Astrocyte (in vitro differentiated cells and primary cell): Measurements from ENCODE around the gene BTBD2. TPM values are rescaled to one million over a fixed set of nuclear protein-coding genes. Genes with fewer than 3 reads are reported as not detected.

ENCODE experiments used
- DNase-seq: peaks from one replicate; pipeline ENCODE4 v3.0.0-alpha.2; 2010; ENCODE audit warnings: low read depth
- FAIRE-seq: peaks from 2 replicates; lab custom pipeline; 2011; peaks lifted over from hg19 to GRCh38; lab: Jason Lieb, UNC
- H2AFZ ChIP-seq: 2 replicates; pipeline ENCODE4 v1.6.0; 2012; ENCODE audit warnings: low read depth, low read length, inconsistent platforms
- H3K27ac ChIP-seq: 2 replicates; pipeline ENCODE4 v1.5.1; 2011; ENCODE audit warnings: low read depth, low read length, inconsistent platforms
- H3K27me3 ChIP-seq: 2 replicates; pipeline ENCODE4 v1.6.0; 2011; ENCODE audit warnings: low read length, inconsistent platforms; ENCODE audit not compliant: insufficient read depth
- H3K36me3 ChIP-seq: 2 replicates; pipeline ENCODE4 v1.5.1; 2011; ENCODE audit warnings: low read length, inconsistent platforms; ENCODE audit not compliant: insufficient read depth
- H3K4me1 ChIP-seq: 2 replicates; pipeline ENCODE4 v1.5.1; 2011; ENCODE audit warnings: low read length, inconsistent platforms; ENCODE audit not compliant: insufficient read depth
- H3K4me2 ChIP-seq: 2 replicates; pipeline ENCODE4 v1.6.0; 2012; ENCODE audit warnings: low read length, inconsistent platforms
- H3K4me3 ChIP-seq: 2 replicates; pipeline ENCODE4 v1.5.1; 2011; ENCODE audit warnings: low read depth, mild to moderate bottlenecking, low read length, inconsistent platforms; ENCODE audit not compliant: insufficient read depth
- H3K79me2 ChIP-seq: 2 replicates; pipeline ENCODE4 v1.6.0; 2012; ENCODE audit warnings: mild to moderate bottlenecking, low read length, inconsistent platforms; ENCODE audit not compliant: insufficient read depth
- H3K9ac ChIP-seq: 2 replicates; pipeline ENCODE4 v1.6.0; 2012; ENCODE audit warnings: mild to moderate bottlenecking, low read length, inconsistent platforms
- H3K9me3 ChIP-seq: 2 replicates; pipeline ENCODE4 v1.5.1; 2012; ENCODE audit warnings: low read depth, mild to moderate bottlenecking, low read length, inconsistent platforms; ENCODE audit not compliant: insufficient read depth
- H4K20me1 ChIP-seq: 2 replicates; pipeline ENCODE4 v1.6.0; 2012; ENCODE audit warnings: low read length, inconsistent platforms; ENCODE audit not compliant: insufficient read depth
- H3K27ac Mint-ChIP-seq: one replicate; pipeline ENCODE4 v1.8.0; 2021; ENCODE audit warnings: mild to moderate bottlenecking, mixed read lengths; ENCODE audit not compliant: unreplicated experiment
- H3K27me3 Mint-ChIP-seq: one replicate; pipeline ENCODE4 v1.8.0; 2021; ENCODE audit warnings: low read depth, mixed read lengths; ENCODE audit not compliant: unreplicated experiment
- H3K36me3 Mint-ChIP-seq: one replicate; pipeline ENCODE4 v1.8.0; 2021; ENCODE audit warnings: low read depth, mixed read lengths; ENCODE audit not compliant: unreplicated experiment
- H3K4me1 Mint-ChIP-seq: one replicate; pipeline ENCODE4 v1.8.0; 2021; ENCODE audit warnings: low read depth, mixed read lengths; ENCODE audit not compliant: unreplicated experiment
- H3K4me3 Mint-ChIP-seq: one replicate; pipeline ENCODE4 v1.8.0; 2021; ENCODE audit warnings: mild to moderate bottlenecking, moderate library complexity, mixed read lengths; ENCODE audit not compliant: unreplicated experiment
- H3K9me3 Mint-ChIP-seq: one replicate; pipeline ENCODE4 v1.8.0; 2021; ENCODE audit warnings: mild to moderate bottlenecking, mixed read lengths; ENCODE audit not compliant: unreplicated experiment
- CTCF ChIP-seq: IDR thresholded peaks from 2 replicates; pipeline ENCODE4 v1.5.1; 2011; ENCODE audit warnings: low read depth, mild to moderate bottlenecking, inconsistent platforms, low read length, moderate library complexity; ENCODE audit not compliant: insufficient read depth
- EZH2 ChIP-seq: IDR thresholded peaks from 2 replicates; pipeline ENCODE4 v1.6.1; 2012; ENCODE audit warnings: mild to moderate bottlenecking, low read length, inconsistent platforms; ENCODE audit not compliant: insufficient read depth
- total RNA-seq: library from RNA; stranded (reverse); gene quantifications from 2 replicates; pipeline ENCODE4 v1.2.1, GENCODE V29; 2021

Gene BTBD2
- total RNA-seq, 1 donor from 2014 or later, result 53.7 TPM

GRCh38 chr19:1941146-1942077 lies 74.1 kb downstream of the BTBD2 start, which contains the start of gene CSNK1G2:
Gene CSNK1G2, plus strand, starts transcription at chr19:1941172. Its CDS starts 28,601 bp downstream, at chr19:1969773.
- Mint-ChIP-seq H3K36me3 (no peaks in the 10 kb centered on the region), H3K27me3 (no peaks in the 10 kb centered on the region), H3K4me3 (peak within 1 kb of the TSS; percentile 94), H3K4me1 (peaks cover 9% of the 10 kb centered on the region), H3K9me3 (no peaks in the 10 kb centered on the region), H3K27ac (peak within 1 kb of the TSS; percentile 99)
- peaks cover 43% of the 10 kb centered on the region for H4K20me1 ChIP-seq
- H3K4me2 ChIP-seq, result peak within 1 kb of the TSS; percentile 100
- no peak for DNase-seq
- no peaks in the 10 kb centered on the region for H3K36me3 ChIP-seq
- H3K79me2 ChIP-seq, result peaks cover 50% of the 10 kb centered on the region
- TF ChIP-seq EZH2, result no peak
- H2AFZ ChIP-seq, result peak within 1 kb of the TSS; percentile 92
- H3K27me3 ChIP-seq, result no peaks in the 10 kb centered on the region
- H3K4me3 ChIP-seq, result peak within 1 kb of the TSS; percentile 94
- H3K9ac ChIP-seq, result peak within 1 kb of the TSS; percentile 90
- H3K27ac ChIP-seq, result peak within 1 kb of the TSS; percentile 98
- peaks cover 23% of the 10 kb centered on the region for H3K4me1 ChIP-seq
- H3K9me3 ChIP-seq, result no peaks in the 10 kb centered on the region
- FAIRE-seq, result no peak

GRCh38 chr19:1938071-1938470 lies 77.4 kb downstream of the BTBD2 start:
- Mint-ChIP-seq H3K36me3 (peaks cover 4% of the 10 kb centered on the region), H3K27me3 (no peaks in the 10 kb centered on the region), H3K9me3 (peaks cover 5% of the 10 kb centered on the region), H3K4me3 (no peak overlapping the region), H3K4me1 (peaks cover 7% of the 10 kb centered on the region), H3K27ac (peak overlapping the region; percentile 66)
- no peak for FAIRE-seq
- Histone ChIP-seq H3K27me3 (no peaks in the 10 kb centered on the region), H3K4me3 (no peak overlapping the region), H3K9me3 (peaks cover 6% of the 10 kb centered on the region), H3K9ac (no peak overlapping the region), H3K4me2 (no peak overlapping the region), H4K20me1 (peaks cover 13% of the 10 kb centered on the region), H3K4me1 (peaks cover 16% of the 10 kb centered on the region), H3K36me3 (no peaks in the 10 kb centered on the region), H3K79me2 (peaks cover 17% of the 10 kb centered on the region), H3K27ac (no peak overlapping the region), H2AFZ (no peak overlapping the region)
- DNase-seq, result no peak
- TF ChIP-seq EZH2 (no peak), CTCF (no peak)

- H2AFZ ChIP-seq, result no peak overlapping the region
- Mint-ChIP-seq H3K27ac (no peak overlapping the region), H3K36me3 (peaks cover 6% of the 10 kb centered on the region), H3K9me3 (peaks cover 5% of the 10 kb centered on the region), H3K4me3 (no peak overlapping the region), H3K4me1 (peaks cover 6% of the 10 kb centered on the region), H3K27me3 (peaks cover 3% of the 10 kb centered on the region)
- H3K27me3 ChIP-seq, result no peaks in the 10 kb centered on the region
- peaks cover 3% of the 10 kb centered on the region for H4K20me1 ChIP-seq
- FAIRE-seq (no peak), DNase-seq (no peak)
- peaks cover 7% of the 10 kb centered on the region for H3K79me2 ChIP-seq
- TF ChIP-seq CTCF, result no peak
- TF ChIP-seq EZH2, result no peak
- peaks cover 11% of the 10 kb centered on the region for H3K4me1 ChIP-seq
- H3K9me3 ChIP-seq, result peaks cover 6% of the 10 kb centered on the region
- no peak overlapping the region for H3K4me3 ChIP-seq
- no peak overlapping the region for H3K27ac ChIP-seq
- H3K9ac ChIP-seq, result no peak overlapping the region
- H3K36me3 ChIP-seq, result no peaks in the 10 kb centered on the region
- H3K4me2 ChIP-seq, result no peak overlapping the region
Observed at GRCh38 chr19:1936916-1937610, 78.5 kb downstream of the BTBD2 start.
